Right cardiac atrium (tissue), 5 donors: ENCODE measurements around the gene GABBR2. TPM values are rescaled to one million over a fixed set of nuclear protein-coding genes. Genes with fewer than 3 reads are reported as not detected.

Source experiments
- ATAC-seq, 2 donors: fragments of 200-7000 bp; cut with Tn5 transposase; one replicate each; pipeline versions ENCODE4 v1.8.0 to v1.9.1; 2020; ENCODE audit warnings: moderate library complexity in 2 of 2, mild to moderate bottlenecking in 1 of 2
- DNase-seq, 3 donors: peaks; one replicate each; pipeline ENCODE4 v3.0.0-alpha.2; 2020
- H3K27ac ChIP-seq: one replicate; pipeline ENCODE4 v1.5.1; 2013; ENCODE audit warnings: mild to moderate bottlenecking, low read length, control low read depth, moderate library complexity
- H3K27me3 ChIP-seq: one replicate; pipeline ENCODE4 v1.6.1; 2013; ENCODE audit not compliant: control insufficient read depth, insufficient read depth
- H3K4me1 ChIP-seq: one replicate; pipeline ENCODE4 v1.6.1; 2013; ENCODE audit warnings: low read length; ENCODE audit not compliant: control insufficient read depth, insufficient read depth
- H3K4me3 ChIP-seq: one replicate; pipeline ENCODE4 v1.5.1; 2013; ENCODE audit warnings: low read length, control low read depth
- H3K9me3 ChIP-seq: one replicate; pipeline ENCODE4 v1.6.1; 2013; ENCODE audit warnings: low read length; ENCODE audit not compliant: control insufficient read depth
- WGBS: extraction: QIAGEN DNeasy Blood & Tissue Kit; methylation state at CpG from one replicate; pipeline ENCODE4 v1.1.7; 2013; 5-methylcytosine and 5-hydroxymethylcytosine counted together
- intact Hi-C, 4 donors: fragments of 100-400 bp; cut with DNase I; formaldehyde crosslinking; loops; one replicate each; pipeline versions ENCODE4 v1.11.0 to v1.14.0; 2022 to 2023
- polyA plus RNA-seq: library from polyadenylated mRNA; stranded (reverse); fragments of 200-250 nt; gene quantifications from one replicate; pipeline ENCODE4 v1.2.3, GENCODE V29; 2013
- total RNA-seq, 4 donors: library from RNA; stranded (reverse); fragmentation: NEBNext Ultra II Directional; extraction: Animal tissue kit (Norgen Biotek cat#: 25700); gene quantifications; one replicate each; pipeline ENCODE4 v1.2.1, GENCODE V29; 2021
- donor health status: healthy with polysubstance abuse.
- donor health status: DM: no; HTN: yes; CAD: no.
- donor health status: DM: no; HTN: no; CAD: no.
- donor health status: DM: no; HTN: yes; CAD: no; lungs with severe emphysema.
- donor health status: DM: yes; HTN: yes; CAD: no.

The GABBR2 gene
- total and polyA plus RNA-seq, 5 donors: not detected

DNA sequence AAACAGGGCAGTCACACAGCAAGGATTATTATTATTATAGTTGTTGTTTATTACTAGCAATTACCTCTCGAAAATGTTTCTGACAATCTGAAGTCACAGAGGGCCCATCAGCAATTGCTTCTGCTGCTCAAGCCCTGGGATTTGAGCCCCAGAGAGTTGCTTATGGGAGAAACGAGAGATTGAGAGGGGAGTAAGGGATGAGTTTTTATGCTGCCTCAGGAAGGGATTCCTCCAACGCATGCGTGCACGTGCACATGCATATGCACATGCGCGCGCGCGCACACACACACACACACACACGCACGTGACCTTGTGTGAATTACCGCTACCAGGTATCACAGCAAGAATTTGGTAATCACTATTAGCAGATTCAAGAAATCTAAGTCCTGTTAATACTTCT lies 264.1 kb downstream of the GABBR2 start:
- DNase-seq (no peak), ATAC-seq (no peak)
- 91% methylated on average over 13 of the region's 13 CpGs for WGBS
- Histone ChIP-seq H3K4me1 (no peaks in the 10 kb centered on the region), H3K27ac (no peak overlapping the region), H3K9me3 (no peaks in the 10 kb centered on the region), H3K4me3 (no peak overlapping the region), H3K27me3 (no peaks in the 10 kb centered on the region)
- intact Hi-C loops: no loop called here

DNA sequence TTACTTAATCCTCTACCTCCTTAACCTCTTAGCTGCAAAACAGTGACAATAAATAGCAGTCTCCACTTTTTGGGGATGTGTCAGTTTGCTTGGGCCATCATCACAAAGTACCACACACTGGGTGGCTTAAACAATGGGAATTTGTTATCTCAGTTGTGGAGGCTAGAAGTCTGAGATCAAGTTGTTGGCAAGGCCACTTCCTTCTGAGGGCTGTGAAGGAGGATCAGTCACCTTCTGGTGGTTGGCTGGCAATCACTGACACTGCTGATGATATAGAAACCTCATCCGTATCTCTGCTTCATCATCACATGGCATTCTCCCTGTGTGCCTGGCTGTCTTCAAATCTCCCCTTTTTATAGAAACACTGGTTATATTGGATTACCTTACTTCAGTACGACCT lies 266.2 kb downstream of the GABBR2 start:
- no peak overlapping the region for H3K27ac ChIP-seq
- H3K27me3 ChIP-seq: no peaks in the 10 kb centered on the region
- 48% methylated on average over 2 of the region's 2 CpGs for WGBS
- no peak for DNase-seq
- no peaks in the 10 kb centered on the region for H3K9me3 ChIP-seq
- intact Hi-C loops: no loop called here
- H3K4me1 ChIP-seq: no peaks in the 10 kb centered on the region
- no peak overlapping the region for H3K4me3 ChIP-seq
- ATAC-seq: no peak

DNA sequence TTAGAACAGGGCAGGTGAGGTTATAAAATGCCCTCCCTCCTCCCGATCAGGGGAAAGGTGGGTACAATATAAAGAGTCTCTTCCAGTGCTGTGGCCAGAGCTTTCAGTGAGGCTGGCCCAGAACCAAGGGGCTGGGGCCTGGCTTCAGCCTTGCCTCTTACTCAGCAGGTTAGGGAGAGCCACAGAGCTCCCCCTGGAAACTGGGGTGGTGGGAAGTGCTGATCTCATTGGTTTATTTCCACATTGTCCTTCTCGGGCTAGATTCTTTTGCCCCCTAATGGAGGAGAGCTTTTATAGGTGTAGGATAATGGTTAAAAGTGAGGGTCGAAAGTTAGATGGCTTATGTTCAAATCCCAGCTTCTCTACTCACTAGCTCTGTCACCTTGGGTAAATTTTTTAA lies 266.6 kb downstream of the GABBR2 start:
- DNase-seq (no peak), ATAC-seq (no peak)
- H3K4me1 ChIP-seq: no peaks in the 10 kb centered on the region
- H3K27me3 ChIP-seq: no peaks in the 10 kb centered on the region
- no peak overlapping the region for H3K4me3 ChIP-seq
- intact Hi-C loops: no loop called here
- no peaks in the 10 kb centered on the region for H3K9me3 ChIP-seq
- no peak overlapping the region for H3K27ac ChIP-seq
- WGBS: 54% methylated on average over 3 of the region's 3 CpGs

DNA sequence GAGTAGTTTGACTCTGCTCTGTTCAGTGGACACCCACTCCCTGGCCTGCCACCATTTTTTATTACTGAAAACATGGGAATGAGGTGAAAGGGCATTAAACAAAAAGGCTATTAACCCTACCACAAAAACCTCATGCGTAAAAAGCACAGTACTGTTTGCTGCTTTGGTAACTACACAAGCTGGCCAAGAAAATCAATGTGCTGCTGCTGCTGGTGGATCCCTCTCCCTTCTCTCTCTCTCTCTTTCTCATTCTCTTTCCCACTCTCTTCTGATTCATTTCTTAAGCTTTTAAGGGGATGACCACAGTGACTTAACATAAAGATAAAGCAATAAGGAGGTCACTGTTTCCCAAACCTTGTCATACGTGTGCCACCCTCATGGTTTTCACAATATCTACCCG lies 270.1 kb downstream of the GABBR2 start:
- H3K9me3 ChIP-seq: no peaks in the 10 kb centered on the region
- WGBS: 79% methylated on average over 3 of the region's 3 CpGs
- no peaks in the 10 kb centered on the region for H3K27me3 ChIP-seq
- no peak for ATAC-seq
- intact Hi-C loops: no loop called here
- no peaks in the 10 kb centered on the region for H3K4me1 ChIP-seq
- DNase-seq: no peak
- no peak overlapping the region for H3K4me3 ChIP-seq
- no peak overlapping the region for H3K27ac ChIP-seq

DNA sequence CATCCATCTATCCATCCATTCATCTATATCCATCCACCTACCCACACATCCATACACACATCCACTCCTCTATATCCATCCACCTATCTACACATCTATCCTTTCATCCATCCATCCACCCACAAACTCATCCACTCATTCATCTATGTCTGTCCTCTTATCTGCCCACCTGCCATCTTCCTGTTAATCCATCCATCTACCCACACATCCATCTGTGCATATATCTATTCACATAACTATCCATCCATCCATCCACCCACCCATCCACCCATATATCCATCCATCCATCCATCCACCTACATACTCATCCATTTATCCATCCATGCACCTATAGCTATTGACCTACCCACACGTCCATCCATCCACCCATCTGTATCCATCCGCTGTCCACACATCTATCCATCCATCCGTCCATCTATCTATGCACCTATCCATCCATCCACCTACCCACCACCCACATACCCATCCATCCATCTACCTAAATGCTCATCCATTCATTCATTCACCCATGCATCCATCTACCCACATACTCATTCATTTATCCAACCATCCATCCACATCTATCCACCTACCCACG lies 271.2 kb downstream of the GABBR2 start:
- 89% methylated on average over 4 of the region's 4 CpGs for WGBS
- Histone ChIP-seq H3K27ac (no peak overlapping the region), H3K4me3 (no peak overlapping the region), H3K4me1 (no peaks in the 10 kb centered on the region), H3K9me3 (no peaks in the 10 kb centered on the region), H3K27me3 (no peaks in the 10 kb centered on the region)
- intact Hi-C loops: no loop called here
- ATAC-seq: no peak
- no peak for DNase-seq

DNA sequence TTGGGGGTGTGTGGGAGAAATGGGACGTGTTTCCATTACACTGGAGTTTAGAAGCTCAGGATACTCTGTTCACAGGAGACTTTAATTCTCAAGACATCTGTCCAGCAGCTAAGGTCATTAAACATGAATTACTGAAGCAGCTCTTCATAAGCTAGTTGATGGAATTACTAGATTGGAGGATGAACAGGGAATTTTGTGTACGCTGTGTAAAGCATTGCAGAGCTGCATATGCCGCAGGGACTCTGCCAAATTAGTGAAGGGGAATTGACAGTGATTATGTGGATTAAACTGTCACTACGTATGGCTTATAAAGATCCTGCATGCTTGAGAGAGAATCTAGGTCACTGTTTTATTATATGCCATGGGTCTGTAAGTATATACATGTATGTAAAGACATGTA lies 275.8 kb downstream of the GABBR2 start:
- ATAC-seq (no peak), DNase-seq (no peak)
- intact Hi-C loops: no loop called here
- Histone ChIP-seq H3K4me3 (no peak overlapping the region), H3K27ac (no peak overlapping the region), H3K27me3 (no peaks in the 10 kb centered on the region), H3K4me1 (no peaks in the 10 kb centered on the region), H3K9me3 (no peaks in the 10 kb centered on the region)
- 78% methylated on average over 4 of the region's 4 CpGs for WGBS

DNA sequence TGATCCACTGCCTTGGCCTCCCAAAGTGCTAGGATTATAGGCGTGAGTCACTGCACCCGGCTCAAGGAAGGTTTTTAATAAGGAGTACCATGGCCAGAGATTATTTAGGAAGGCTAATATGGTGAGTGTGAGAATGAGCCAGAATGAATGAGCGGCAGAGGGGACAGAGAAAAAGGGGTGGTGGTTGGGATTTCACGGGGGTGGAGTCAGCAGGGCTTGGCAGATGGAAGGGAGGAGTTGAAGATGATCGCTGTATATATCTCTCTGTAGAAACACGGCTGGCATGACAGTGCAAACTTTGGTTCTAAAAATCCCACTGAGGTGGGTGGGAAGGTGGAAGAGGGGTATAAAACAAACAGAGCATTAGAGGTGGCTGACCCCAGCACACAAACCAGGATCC lies 276.6 kb downstream of the GABBR2 start:
- intact Hi-C loops: no loop called here
- WGBS: 77% methylated on average over 6 of the region's 6 CpGs

DNA sequence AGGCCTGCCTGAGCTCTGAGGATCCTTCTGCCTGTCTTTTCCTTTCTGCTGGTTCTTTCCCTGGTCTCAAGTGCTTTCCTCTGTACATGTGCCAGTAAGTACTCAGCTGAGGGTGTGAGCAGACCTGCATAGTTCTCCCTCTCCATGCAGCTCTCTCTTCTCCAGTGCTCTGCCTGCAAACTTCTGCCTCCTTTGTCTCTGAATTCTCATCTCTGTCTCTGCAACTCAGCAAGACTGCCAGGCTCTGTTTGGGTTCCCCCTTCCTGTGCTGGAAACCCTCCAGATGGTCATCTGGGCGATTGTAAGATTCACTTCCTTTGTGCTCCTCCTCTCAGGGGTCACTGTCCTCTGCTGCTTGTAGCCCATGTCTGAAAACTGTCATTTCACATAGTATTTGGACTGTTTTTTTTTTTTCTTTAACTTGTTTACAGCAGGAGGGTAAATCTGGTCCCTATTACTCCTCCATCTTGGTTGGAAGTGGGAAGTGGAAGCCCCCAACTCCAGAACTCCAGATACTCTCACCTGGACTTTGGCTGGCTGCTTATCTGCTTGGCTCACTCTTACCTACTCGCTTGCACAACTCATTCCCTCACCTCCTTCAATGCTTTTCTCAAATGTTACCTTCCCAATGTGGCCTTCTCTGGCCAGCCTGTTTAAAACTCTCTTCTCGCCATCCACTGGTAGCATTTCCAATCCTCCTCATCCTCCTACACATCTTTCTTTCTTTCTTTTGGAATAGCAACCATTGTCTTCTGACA lies 278.0 kb downstream of the GABBR2 start:
- peak in 1 of 3 donors; percentile 16 for DNase-seq
- H3K9me3 ChIP-seq: no peaks in the 10 kb centered on the region
- intact Hi-C loops: no loop called here
- no peaks in the 10 kb centered on the region for H3K4me1 ChIP-seq
- ATAC-seq: peak in 1 of 2 donors; percentile 42
- no peak overlapping the region for H3K27ac ChIP-seq
- H3K4me3 ChIP-seq: no peak overlapping the region
- no peaks in the 10 kb centered on the region for H3K27me3 ChIP-seq
- WGBS: 68% methylated on average over 3 of the region's 3 CpGs

More for the DNA sequence above, 276.6 kb downstream of the GABBR2 start:
- no peak overlapping the region for H3K27ac ChIP-seq
- H3K9me3 ChIP-seq: no peaks in the 10 kb centered on the region
- H3K4me1 ChIP-seq: no peaks in the 10 kb centered on the region
- no peak overlapping the region for H3K4me3 ChIP-seq
- no peak for ATAC-seq
- H3K27me3 ChIP-seq: no peaks in the 10 kb centered on the region
- no peak for DNase-seq

DNA sequence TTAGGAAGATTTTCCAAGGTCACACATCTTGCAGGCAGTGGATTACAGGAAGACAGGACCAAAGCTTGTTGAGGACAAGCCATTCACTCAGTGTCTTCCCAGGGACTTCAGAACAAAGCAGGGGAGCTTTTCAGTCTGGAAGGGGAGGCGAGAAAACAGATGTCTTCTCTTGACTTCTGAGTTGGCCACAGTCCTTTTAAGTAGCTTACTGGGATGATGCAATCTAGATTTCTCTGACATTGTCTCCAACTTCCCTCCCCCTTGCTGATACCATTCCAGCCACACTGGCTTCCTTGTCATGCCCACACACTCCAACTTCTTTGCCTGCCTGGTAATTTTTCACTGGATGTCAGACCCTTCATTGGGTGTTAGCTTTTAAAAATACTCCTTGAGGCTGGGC lies 279.1 kb downstream of the GABBR2 start:
- peak; percentile 43 to 44 for ATAC-seq

DNA sequence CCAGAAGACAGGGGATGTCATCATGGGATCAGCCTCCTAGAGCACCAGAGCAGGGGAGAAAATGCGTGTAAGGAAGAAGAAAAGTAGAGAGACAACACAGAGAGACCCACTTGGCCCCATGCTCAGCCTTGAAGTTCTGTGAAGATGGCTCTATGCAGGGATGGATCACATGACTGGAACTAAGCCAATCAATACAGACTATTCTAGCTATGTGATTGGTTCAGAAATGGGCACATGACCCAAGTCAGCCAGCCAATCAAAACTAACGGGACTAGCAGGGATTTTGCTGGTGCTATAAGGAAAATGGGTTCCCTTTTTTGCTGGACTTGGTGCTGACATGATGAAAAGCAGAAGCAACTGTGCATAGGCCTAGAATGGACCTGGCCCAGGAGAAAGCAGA lies 280.3 kb downstream of the GABBR2 start:
- no peak for DNase-seq
- ATAC-seq: no peak
- WGBS: 90% methylated on average over 2 of the region's 2 CpGs
- H3K9me3 ChIP-seq: no peaks in the 10 kb centered on the region
- no peak overlapping the region for H3K27ac ChIP-seq
- no peaks in the 10 kb centered on the region for H3K27me3 ChIP-seq
- intact Hi-C loops: no loop called here
- no peaks in the 10 kb centered on the region for H3K4me1 ChIP-seq
- H3K4me3 ChIP-seq: no peak overlapping the region

More for the DNA sequence above, 279.1 kb downstream of the GABBR2 start:
- intact Hi-C loops: no loop called here
- Histone ChIP-seq H3K4me3 (no peak overlapping the region), H3K4me1 (no peaks in the 10 kb centered on the region), H3K27me3 (no peaks in the 10 kb centered on the region), H3K27ac (no peak overlapping the region), H3K9me3 (no peaks in the 10 kb centered on the region)
- 43% methylated on average over 1 of the region's 1 CpG for WGBS
- DNase-seq: no peak

DNA sequence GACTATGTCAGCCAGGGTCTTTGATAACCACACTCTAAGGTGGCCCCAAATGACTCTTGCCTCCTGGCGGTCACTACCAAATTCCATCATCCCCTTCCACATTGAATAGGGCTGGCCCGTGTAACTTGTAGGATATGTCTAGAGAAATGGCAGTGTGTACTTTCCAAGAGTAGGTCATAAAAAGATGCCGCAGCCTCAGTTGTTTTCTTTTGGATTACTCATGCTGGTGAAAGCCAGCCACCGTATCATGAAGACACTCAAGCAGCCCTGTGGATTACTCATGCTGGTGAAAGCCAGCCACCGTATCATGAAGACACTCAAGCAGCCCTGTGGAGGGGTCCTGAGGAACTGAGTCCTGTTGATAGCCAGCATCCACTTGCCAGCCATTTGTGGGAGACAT lies 281.2 kb downstream of the GABBR2 start:
- Histone ChIP-seq H3K9me3 (no peaks in the 10 kb centered on the region), H3K4me3 (no peak overlapping the region), H3K27ac (no peak overlapping the region), H3K4me1 (no peaks in the 10 kb centered on the region), H3K27me3 (no peaks in the 10 kb centered on the region)
- no peak for DNase-seq
- ATAC-seq: no peak
- intact Hi-C loops: no loop called here
- 92% methylated on average over 5 of the region's 5 CpGs for WGBS
